Measurements from ENCODE around the gene IFI44. TPM values are rescaled to one million over a fixed set of nuclear protein-coding genes. Genes with fewer than 3 reads are reported as not detected.

The IFI44 gene
- total and polyA plus RNA-seq, 2 of the 8 experiments (the other 6 are each of a cell fraction or from before 2014, with no cell fraction given), result not detected

- TF ChIP-seq CHD7 (IDR thresholded peaks at IDR 0.05; ENCODE audit: insufficient replicate concordance, low read length) (no peak), RBBP5 (IDR thresholded peaks at IDR 0.05; ENCODE audit: borderline replicate concordance, low read depth, low read length) (no peak), RFX5 (IDR thresholded peaks at IDR 0.05; ENCODE audit: borderline replicate concordance, low read depth, low read length) (no peak), CBX5 (IDR thresholded peaks at IDR 0.05; ENCODE audit: low read depth, low read length) (no peak), KDM1A (IDR thresholded peaks at IDR 0.05; ENCODE audit: borderline replicate concordance, low read length) (no peak), HDAC2 (IDR thresholded peaks at IDR 0.05; ENCODE audit: borderline replicate concordance in 1 of 2, low read depth in 2 of 2, low read length in 2 of 2) (no peak), SP2 (IDR thresholded peaks at IDR 0.05; ENCODE audit: low read length) (no peak), ASH2L (IDR thresholded peaks at IDR 0.05; ENCODE audit: low read length) (no peak), POLR2A (IDR thresholded peaks at IDR 0.05; ENCODE audit: control extremely low read depth in 1 of 2, low read depth in 2 of 2, low read length in 2 of 2) (no peak), CREB1 (IDR thresholded peaks at IDR 0.05) (no peak), PHF8 (conservative IDR thresholded peaks at IDR 0.05; ENCODE audit: low read depth, low read length) (no peak), GABPA (IDR thresholded peaks at IDR 0.05; ENCODE audit: borderline replicate concordance, insufficient read depth, low read length) (no peak), KDM4A (IDR thresholded peaks at IDR 0.05; ENCODE audit: low read depth, low read length, severe bottlenecking) (no peak)
These were observed 22.8 kb downstream of the IFI44 start (continued) for GRCh38 chr1:78672428-78672827.
